Kidney (tissue), 14 donors: ENCODE measurements around the gene MORN3. TPM values are rescaled to one million over a fixed set of nuclear protein-coding genes. Genes with fewer than 3 reads are reported as not detected.
"Not testable (repeated sequence)": the region's sequence is repeated elsewhere in the genome, so short reads cannot be mapped to it uniquely, and the experiment has no call there.

Experiments used
- DNase-seq, 5 donors: peaks; one replicate each; pipeline ENCODE4 v3.0.0-alpha.2; 2013 to 2020
- FAIRE-seq: peaks from 2 replicates; lab custom pipeline; 2012; peaks lifted over from hg19 to GRCh38; lab: Jason Lieb, UNC
- H3K27ac ChIP-seq, 2 donors: one replicate each; pipeline ENCODE4 v1.7.0; 2013; ENCODE audit warnings: low read depth in 2 of 2, low read length in 2 of 2, inconsistent platforms in 1 of 2
- H3K27me3 ChIP-seq: one replicate; pipeline ENCODE4 v1.7.1; 2013; ENCODE audit warnings: low read length, inconsistent platforms; ENCODE audit not compliant: control insufficient read depth, insufficient read depth
- H3K36me3 ChIP-seq, 3 donors: one replicate each; pipeline versions ENCODE4 v1.7.0 to v1.7.1; 2013; ENCODE audit warnings: low read length in 3 of 3, control low read depth in 1 of 3, inconsistent platforms in 1 of 3; ENCODE audit not compliant: insufficient read depth in 3 of 3, control insufficient read depth in 2 of 3
- H3K4me1 ChIP-seq, 3 donors: one replicate each; pipeline versions ENCODE4 v1.7.0 to v1.7.1; 2013; ENCODE audit warnings: low read length in 3 of 3, inconsistent platforms in 1 of 3, low read depth in 1 of 3; ENCODE audit not compliant: control insufficient read depth in 2 of 3, insufficient read depth in 2 of 3
- H3K4me3 ChIP-seq, 3 donors: one replicate each; pipeline versions ENCODE4 v1.7.0 to v1.8.1; 2013; ENCODE audit warnings: low read length in 3 of 3, control low read depth in 1 of 3, inconsistent platforms in 1 of 3
- H3K9ac ChIP-seq, 3 donors: one replicate each; pipeline versions ENCODE4 v1.7.0 to v1.7.1; 2013; ENCODE audit warnings: low read length in 3 of 3, control low read depth in 1 of 3, inconsistent platforms in 1 of 3
- H3K9me3 ChIP-seq, 3 donors: one replicate each; pipeline versions ENCODE4 v1.7.0 to v1.7.1; 2013; ENCODE audit warnings: low read length in 3 of 3, control low read depth in 1 of 3, inconsistent platforms in 1 of 3; ENCODE audit not compliant: control insufficient read depth in 2 of 3, insufficient read depth in 1 of 3
- intact Hi-C: fragments of 100-400 bp; cut with DNase I; formaldehyde crosslinking; loops from one replicate; pipeline ENCODE4 v1.11.1; 2022
- polyA plus RNA-seq: library from polyadenylated mRNA; stranded (reverse); fragments of 350-450 nt; fragmentation: Illumina TruSeq; extraction: RNeasy Lipid Tissue Mini Kit (QIAGEN cat#74804); gene quantifications from one replicate; pipeline ENCODE4 v1.2.3, GENCODE V29; 2014; ENCODE audit warnings: low read depth, low replicate concordance; ENCODE audit not compliant: insufficient read depth
- total RNA-seq: library from RNA; stranded (reverse); fragmentation: NEBNext Ultra II Directional; extraction: Animal tissue kit (Norgen Biotek cat#: 25700); gene quantifications from one replicate; pipeline ENCODE4 v1.2.1, GENCODE V29; 2021
- TF ChIP-seq, protein P1 (sequence below): IDR thresholded peaks from 3 replicates; pipeline ENCODE4 v1.5.1; 2012; ENCODE audit warnings: mild to moderate bottlenecking, moderate library complexity, borderline replicate concordance; ENCODE audit not compliant: insufficient read depth; ENCODE audit errors: extremely low read depth
- donor health status: control.
- donor health status: control.
- donor health status: control.
- donor health status: control.
- donor health status: control.
- donor health status: DM: yes; HTN: yes; CAD: no.
- donor health status: Normal renal cell carcinoma (clear cell type).

Gene MORN3
- total and polyA plus RNA-seq, 2 donors from 2014 or later, result 1.5 to 1.9 TPM

- no peaks in the 10 kb centered on the region for H3K27me3 ChIP-seq
- no peaks in the 10 kb centered on the region for H3K9me3 ChIP-seq
- H3K4me1 ChIP-seq, result peaks cover 0 to 14% (median under 1%) of the 10 kb centered on the region in 3 donors
- DNase-seq, result no peak
- H3K4me3 ChIP-seq, result no peak overlapping the region
- TF ChIP-seq, protein P1, sequence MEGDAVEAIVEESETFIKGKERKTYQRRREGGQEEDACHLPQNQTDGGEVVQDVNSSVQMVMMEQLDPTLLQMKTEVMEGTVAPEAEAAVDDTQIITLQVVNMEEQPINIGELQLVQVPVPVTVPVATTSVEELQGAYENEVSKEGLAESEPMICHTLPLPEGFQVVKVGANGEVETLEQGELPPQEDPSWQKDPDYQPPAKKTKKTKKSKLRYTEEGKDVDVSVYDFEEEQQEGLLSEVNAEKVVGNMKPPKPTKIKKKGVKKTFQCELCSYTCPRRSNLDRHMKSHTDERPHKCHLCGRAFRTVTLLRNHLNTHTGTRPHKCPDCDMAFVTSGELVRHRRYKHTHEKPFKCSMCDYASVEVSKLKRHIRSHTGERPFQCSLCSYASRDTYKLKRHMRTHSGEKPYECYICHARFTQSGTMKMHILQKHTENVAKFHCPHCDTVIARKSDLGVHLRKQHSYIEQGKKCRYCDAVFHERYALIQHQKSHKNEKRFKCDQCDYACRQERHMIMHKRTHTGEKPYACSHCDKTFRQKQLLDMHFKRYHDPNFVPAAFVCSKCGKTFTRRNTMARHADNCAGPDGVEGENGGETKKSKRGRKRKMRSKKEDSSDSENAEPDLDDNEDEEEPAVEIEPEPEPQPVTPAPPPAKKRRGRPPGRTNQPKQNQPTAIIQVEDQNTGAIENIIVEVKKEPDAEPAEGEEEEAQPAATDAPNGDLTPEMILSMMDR, result no peak
- intact Hi-C loops, result no loop called here
- no peaks in the 10 kb centered on the region for H3K36me3 ChIP-seq
- no peak overlapping the region for H3K9ac ChIP-seq
- FAIRE-seq, result no peak
- no peak overlapping the region for H3K27ac ChIP-seq
These were observed 46.5 kb upstream of the MORN3 start for GRCh38 chr12:121715862-121716435.

DNA sequence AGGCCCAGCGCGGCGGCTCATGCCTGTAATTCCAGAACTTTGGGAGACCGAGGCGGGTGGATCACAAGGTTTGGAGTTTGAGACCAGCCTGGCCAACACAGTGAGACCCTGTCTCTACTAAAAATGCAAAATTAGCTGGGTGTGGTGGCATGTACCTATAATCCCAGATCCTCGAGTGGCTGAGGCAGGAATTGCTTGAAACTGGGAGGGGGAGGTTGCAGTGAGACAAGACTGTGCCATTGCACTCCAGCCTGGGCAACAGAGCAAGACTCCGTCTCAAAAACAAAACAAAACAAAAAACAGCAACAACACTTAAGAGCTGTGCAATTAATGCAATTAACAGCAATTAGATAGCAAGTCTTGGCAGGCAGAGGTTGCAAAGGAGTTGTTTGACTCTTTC, 45.6 kb upstream of the MORN3 start:
- H3K4me3 ChIP-seq, H3K27ac ChIP-seq, intact Hi-C loops, FAIRE-seq, DNase-seq, H3K9me3 ChIP-seq, H3K36me3 ChIP-seq, H3K27me3 ChIP-seq, H3K9ac ChIP-seq: not testable (repeated sequence)
- H3K4me1 ChIP-seq, result peaks cover 0 to 14% (median 6%) of the 10 kb centered on the region in 3 donors

DNA sequence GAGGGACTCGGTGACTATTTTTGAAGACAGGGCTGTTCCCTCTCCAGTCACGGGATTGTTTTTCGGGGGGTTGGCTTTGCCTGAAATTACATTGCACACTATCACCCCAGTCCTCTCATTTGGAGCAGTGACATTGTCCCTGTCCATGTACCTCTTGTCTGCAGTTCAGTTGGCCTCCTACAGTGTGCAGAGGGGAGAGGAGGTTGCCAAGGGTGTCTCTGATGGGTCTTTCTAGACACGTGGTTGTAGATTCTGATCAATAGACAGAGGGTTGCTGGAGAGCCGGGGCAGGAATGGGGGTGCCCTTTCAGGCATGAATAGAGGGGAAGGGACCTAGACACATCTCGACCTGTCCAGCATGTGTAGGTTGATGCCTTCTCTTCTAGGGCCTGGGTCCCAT, 44.3 kb upstream of the MORN3 start:
- Histone ChIP-seq H3K4me3 (peak overlapping the region in 2 of 3 donors; percentile 68 to 98), H3K36me3 (no peaks in the 10 kb centered on the region)

DNA sequence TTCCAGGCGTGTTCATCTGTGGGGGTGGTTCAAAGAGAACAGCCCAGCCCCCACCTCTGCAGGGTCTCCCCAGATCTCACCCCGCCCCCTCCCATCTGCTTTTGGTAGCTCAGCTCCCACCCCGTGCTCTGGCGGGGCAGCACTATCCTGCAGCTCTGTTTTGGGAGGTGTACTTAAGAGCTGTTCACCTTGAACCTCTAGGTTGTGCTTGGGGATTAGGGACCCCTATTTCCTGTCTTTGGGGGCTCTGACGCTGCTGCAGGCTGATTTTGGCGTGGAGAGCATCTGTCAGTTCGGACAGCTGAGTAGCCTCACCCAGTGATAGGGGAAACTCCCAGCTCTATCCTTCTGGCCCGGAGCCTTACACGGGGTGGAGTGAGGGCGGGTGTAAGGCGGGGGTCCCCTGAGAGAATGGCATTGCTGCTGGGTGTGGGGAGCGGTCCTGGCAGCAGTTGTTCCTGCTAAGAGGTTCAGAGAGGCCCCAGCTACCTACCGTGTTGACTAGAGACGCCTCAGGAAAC, 43.9 kb upstream of the MORN3 start:
- no peak for FAIRE-seq
- intact Hi-C loops, result no loop called here
- Histone ChIP-seq H3K27ac (peak overlapping the region; percentile 84 to 86), H3K4me3 (peak overlapping the region; percentile 47 to 98 (median 68)), H3K9me3 (no peaks in the 10 kb centered on the region), H3K27me3 (no peaks in the 10 kb centered on the region), H3K36me3 (no peaks in the 10 kb centered on the region), H3K9ac (peak overlapping the region in 2 of 3 donors; percentile 80 to 84), H3K4me1 (peaks cover 0 to 14% (median 6%) of the 10 kb centered on the region in 3 donors)
- DNase-seq, result peak in 4 of 5 donors; percentile 38 to 78 (median 73)
- TF ChIP-seq, protein P1, result no peak

More for the DNA sequence above, 44.3 kb upstream of the MORN3 start:
- peak in 1 of 5 donors; percentile 50 for DNase-seq
- no peaks in the 10 kb centered on the region for H3K9me3 ChIP-seq
- peak overlapping the region; percentile 63 to 86 for H3K27ac ChIP-seq
- no peak for FAIRE-seq
- no peaks in the 10 kb centered on the region for H3K27me3 ChIP-seq
- intact Hi-C loops, result no loop called here
- peaks cover 0 to 14% (median 6%) of the 10 kb centered on the region in 3 donors for H3K4me1 ChIP-seq
- TF ChIP-seq, protein P1, result no peak
- H3K9ac ChIP-seq, result peak overlapping the region in 2 of 3 donors; percentile 22 to 84
